PC-3 (cell line): ENCODE measurements around the gene BAIAP3.
"Not testable (repeated sequence)": the region's sequence is repeated elsewhere in the genome, so short reads cannot be mapped to it uniquely, and the experiment has no call there.

Experiments used
- CTCF ChIP-seq: fragments of 300-600 bp; sonication (generic); conservative IDR thresholded peaks from 2 replicates; pipeline ENCODE4 v1.5.1; 2017; ENCODE audit warnings: antibody characterized with exemption, low read depth, mild to moderate bottlenecking, low read length
- EZH2 ChIP-seq: fragments of 300-600 bp; sonication (generic); IDR thresholded peaks from one replicate; pipeline ENCODE4 v1.6.1; 2017; ENCODE audit warnings: antibody characterized with exemption, mild to moderate bottlenecking, low read length; ENCODE audit not compliant: unreplicated experiment
- EZH2phosphoT487 ChIP-seq: fragments of 300-600 bp; sonication (generic); IDR thresholded peaks from 2 replicates; pipeline ENCODE4 v1.6.1; 2018; ENCODE audit warnings: mild to moderate bottlenecking, antibody characterized with exemption, low read length, borderline replicate concordance

DNA sequence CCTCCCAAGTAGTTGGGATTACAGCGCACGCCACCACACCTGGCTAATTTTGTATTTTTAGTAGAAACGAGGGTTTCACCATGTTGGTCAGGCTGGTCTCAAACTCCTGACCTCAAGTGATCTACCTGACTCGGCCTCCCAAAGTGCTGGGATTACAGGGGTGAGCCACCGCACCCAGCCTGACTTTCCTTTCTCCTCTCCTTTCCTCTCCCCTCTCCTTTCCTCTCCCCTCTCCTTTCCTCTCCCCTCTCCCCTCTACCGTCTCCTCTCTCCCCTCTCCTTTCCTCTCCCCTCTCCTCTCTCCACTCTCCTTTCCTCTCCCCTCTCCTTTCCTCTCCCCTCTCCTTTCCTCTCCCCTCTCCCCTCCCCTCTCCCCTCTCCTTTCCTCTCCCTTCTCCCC is 41.2 kb upstream of the BAIAP3 start:
- not testable (repeated sequence) for TF ChIP-seq CTCF, EZH2, EZH2phosphoT487
